Testis (tissue), 3 donors: ENCODE measurements around the gene PEX26. TPM values are rescaled to one million over a fixed set of nuclear protein-coding genes. Genes with fewer than 3 reads are reported as not detected.
"Not testable (repeated sequence)": the region's sequence is repeated elsewhere in the genome, so short reads cannot be mapped to it uniquely, and the experiment has no call there.

ENCODE experiments used
- DNase-seq: peaks from one replicate; pipeline ENCODE4 v3.0.0-alpha.2; 2019
- H3K27ac ChIP-seq, 2 donors: fragments of 200-600 bp; sonication (generic); one replicate each; pipeline ENCODE4 v1.5.1; 2019
- H3K27me3 ChIP-seq: fragments of 200-600 bp; sonication (generic); one replicate; pipeline ENCODE4 v1.5.1; 2019
- H3K36me3 ChIP-seq: fragments of 200-600 bp; sonication (generic); one replicate; pipeline ENCODE4 v1.5.1; 2017; ENCODE audit warnings: low read depth; ENCODE audit errors: missing control alignments
- H3K4me1 ChIP-seq: fragments of 200-600 bp; sonication (generic); one replicate; pipeline ENCODE4 v1.5.1; 2019
- H3K4me3 ChIP-seq, 2 donors: fragments of 200-600 bp; sonication (generic); one replicate each; pipeline ENCODE4 v1.5.1; 2017 to 2019
- H3K9me3 ChIP-seq: fragments of 200-600 bp; sonication (generic); one replicate; pipeline ENCODE4 v1.5.1; 2017
- CTCF ChIP-seq, 3 experiments: fragments of 450-650 bp in 2 of 3; fragments of 200-600 bp in 1 of 3; sonication (generic) in 1 of 3; IDR thresholded peaks; one replicate each; pipeline ENCODE4 v1.5.1; 2016 to 2019; ENCODE audit warnings: antibody characterized with exemption in 3 of 3, mild to moderate bottlenecking in 2 of 3, moderate library complexity in 1 of 3
- POLR2A ChIP-seq: fragments of 450-650 bp; IDR thresholded peaks from one replicate; pipeline ENCODE4 v1.6.1; 2017; ENCODE audit warnings: antibody characterized with exemption, mild to moderate bottlenecking, moderate library complexity
- WGBS, 2 donors: methylation state at CpG; one replicate each; pipeline ENCODE4 v1.1.5; 2018; 5-methylcytosine and 5-hydroxymethylcytosine counted together
- intact Hi-C: fragments of 100-400 bp; cut with DNase I; formaldehyde crosslinking; loops from one replicate; pipeline ENCODE4 v1.15.1; 2023; ENCODE audit warnings: low total_unique reads
- polyA plus RNA-seq: library from polyadenylated mRNA; stranded (reverse); fragments of 350-450 nt; fragmentation: Illumina TruSeq; extraction: RNeasy Lipid Tissue Mini Kit (QIAGEN cat#74804); gene quantifications from one replicate; pipeline ENCODE4 v1.2.3, GENCODE V29; 2014; ENCODE audit warnings: low read depth, low replicate concordance; ENCODE audit not compliant: insufficient read depth
- total RNA-seq, 2 donors: library from RNA; depleted of rRNA; stranded (reverse); fragments of >200 nt; gene quantifications; one replicate each; pipeline ENCODE4 v1.2.3, GENCODE V29; 2016

Gene PEX26
- total and polyA plus RNA-seq, 3 donors from 2014 or later: 16.8 to 33.4 (median 29.1) TPM

GRCh38 chr22:18050065-18050464 lies 27.7 kb upstream of the PEX26 start:
- intact Hi-C loops: no loop called here
- DNase-seq: no peak
- Histone ChIP-seq H3K36me3 (no peaks in the 10 kb centered on the region), H3K4me3 (no peak overlapping the region), H3K27me3 (no peaks in the 10 kb centered on the region), H3K4me1 (peaks cover 6% of the 10 kb centered on the region), H3K9me3 (no peaks in the 10 kb centered on the region), H3K27ac (no peak overlapping the region)
- TF ChIP-seq CTCF (IDR thresholded peaks at IDR 0.05): no peak
- TF ChIP-seq POLR2A: no peak
- 76 to 80% methylated on average over 5 of the region's 5 CpGs for WGBS, 2 donors

GRCh38 chr22:18051113-18051512 lies 26.7 kb upstream of the PEX26 start:
- intact Hi-C loops, H3K9me3 ChIP-seq, H3K27me3 ChIP-seq, DNase-seq, H3K4me3 ChIP-seq, H3K4me1 ChIP-seq, H3K36me3 ChIP-seq, H3K27ac ChIP-seq: not testable (repeated sequence)
- WGBS, 2 donors: 84 to 86% methylated on average over 12 of the region's 12 CpGs

GRCh38 chr22:18053216-18053946 lies 24.4 kb upstream of the PEX26 start:
- DNase-seq, H3K9me3 ChIP-seq, intact Hi-C loops, H3K27me3 ChIP-seq, H3K27ac ChIP-seq, H3K36me3 ChIP-seq: not testable (repeated sequence)
- 80 to 86% methylated on average over 1 to 31 of the region's 49 CpGs for WGBS, 2 donors
- H3K4me3 ChIP-seq: peak overlapping the region in 1 of 2 donors; percentile 17
- H3K4me1 ChIP-seq: peaks cover 22% of the 10 kb centered on the region

GRCh38 chr22:18055619-18056160 lies 22.1 kb upstream of the PEX26 start:
- no peak for DNase-seq
- H3K36me3 ChIP-seq: no peaks in the 10 kb centered on the region
- no peak overlapping the region for H3K4me3 ChIP-seq
- no peaks in the 10 kb centered on the region for H3K27me3 ChIP-seq
- peaks cover 25% of the 10 kb centered on the region for H3K4me1 ChIP-seq
- intact Hi-C loops: no loop called here
- WGBS, 2 donors: 71 to 81% methylated on average over 7 of the region's 7 CpGs
- H3K9me3 ChIP-seq: no peaks in the 10 kb centered on the region
- TF ChIP-seq POLR2A (no peak), CTCF (IDR thresholded peaks at IDR 0.05) (no peak)
- peak overlapping the region; percentile 39 to 68 for H3K27ac ChIP-seq

- intact Hi-C loops: no loop called here
- no peaks in the 10 kb centered on the region for H3K9me3 ChIP-seq
- DNase-seq: no peak
- H3K36me3 ChIP-seq: no peaks in the 10 kb centered on the region
- peaks cover 25% of the 10 kb centered on the region for H3K4me1 ChIP-seq
- no peaks in the 10 kb centered on the region for H3K27me3 ChIP-seq
- peak overlapping the region; percentile 39 to 68 for H3K27ac ChIP-seq
- no peak overlapping the region for H3K4me3 ChIP-seq
- WGBS, 2 donors: 58 to 85% methylated on average over 3 to 4 of the region's 4 CpGs
- TF ChIP-seq POLR2A: no peak
- TF ChIP-seq CTCF (IDR thresholded peaks at IDR 0.05): no peak
Measured at GRCh38 chr22:18056161-18056666, 21.6 kb upstream of the PEX26 start.
